ENCODE data around the gene MOB1A. TPM values are rescaled to one million over a fixed set of nuclear protein-coding genes. Genes with fewer than 3 reads are reported as not detected.

MOB1A gene
- total and polyA plus RNA-seq, 5 experiments from 2014 or later, result 111 to 160 (median 145) TPM

GRCh38 chr2:74111380-74111779 lies 67.3 kb downstream of the MOB1A start:
- peaks cover 0 to 4% (median 0%) of the 10 kb centered on the region in 4 donors for H3K4me1 Mint-ChIP-seq
- peaks cover 0 to 2% (median 0%) of the 10 kb centered on the region in 3 donors for H3K36me3 Mint-ChIP-seq
- no peaks in the 10 kb centered on the region for H3K9me3 Mint-ChIP-seq
- POLR2A ChIA-PET, result interaction anchor here (2.2 kb wide), 1 partner anchor 9 kb away, joined by 5 read pairs; no protein-coding TSS in a partner anchor
- no peak overlapping the region for H3K4me3 Mint-ChIP-seq
- ATAC-seq (no peak), DNase-seq (no peak)
- H3K27ac Mint-ChIP-seq, result peak overlapping the region in 1 of 10 donors; percentile 67
- H3K27me3 Mint-ChIP-seq, result peaks cover 1 to 12% (median 7%) of the 10 kb centered on the region in 5 donors

GRCh38 chr2:74110537-74110936 lies 68.1 kb downstream of the MOB1A start:
- H3K4me1 Mint-ChIP-seq, result peaks cover 0 to 4% (median 0%) of the 10 kb centered on the region in 4 donors
- POLR2A ChIA-PET, result interaction anchor here (2.2 kb wide), 1 partner anchor 10 kb away, joined by 5 read pairs; no protein-coding TSS in a partner anchor
- DNase-seq (no peak), ATAC-seq (no peak)
- no peaks in the 10 kb centered on the region for H3K9me3 Mint-ChIP-seq
- H3K27me3 Mint-ChIP-seq, result peaks cover 1 to 11% (median 7%) of the 10 kb centered on the region in 5 donors
- peaks cover 0 to 5% (median 0%) of the 10 kb centered on the region in 3 donors for H3K36me3 Mint-ChIP-seq
- H3K4me3 Mint-ChIP-seq, result no peak overlapping the region
- H3K27ac Mint-ChIP-seq, result peak overlapping the region in 1 of 10 donors; percentile 67

GRCh38 chr2:74109551-74109950 lies 69.1 kb downstream of the MOB1A start:
- ATAC-seq (no peak), DNase-seq (no peak)
- H3K4me1 Mint-ChIP-seq, result peaks cover 0 to 4% (median under 1%) of the 10 kb centered on the region in 4 donors
- H3K27me3 Mint-ChIP-seq, result peaks cover 0 to 5% (median 1%) of the 10 kb centered on the region in 5 donors
- H3K9me3 Mint-ChIP-seq, result no peaks in the 10 kb centered on the region
- no peak overlapping the region for H3K4me3 Mint-ChIP-seq
- POLR2A ChIA-PET, result no interaction called here
- peaks cover 0 to 10% (median 0%) of the 10 kb centered on the region in 3 donors for H3K36me3 Mint-ChIP-seq
- H3K27ac Mint-ChIP-seq, result peak overlapping the region in 4 of 10 donors; percentile 23 to 62 (median 48)

GRCh38 chr2:74107071-74107470 lies 71.6 kb downstream of the MOB1A start:
- Mint-ChIP-seq H3K27ac (no peak overlapping the region), H3K9me3 (no peaks in the 10 kb centered on the region), H3K4me1 (peaks cover 4 to 8% (median 5%) of the 10 kb centered on the region in 4 donors), H3K27me3 (no peaks in the 10 kb centered on the region), H3K36me3 (peaks cover 0 to 30% (median 4%) of the 10 kb centered on the region in 3 donors), H3K4me3 (no peak overlapping the region)
- ATAC-seq, result no peak
- POLR2A ChIA-PET, result no interaction called here
- DNase-seq, result no peak

- H3K36me3 Mint-ChIP-seq, result peaks cover 0 to 45% (median 9%) of the 10 kb centered on the region in 3 donors
- H3K9me3 Mint-ChIP-seq, result no peaks in the 10 kb centered on the region
- H3K27ac Mint-ChIP-seq, result peak overlapping the region in 1 of 10 donors; percentile 8
- ATAC-seq (no peak), DNase-seq (no peak)
- H3K4me3 Mint-ChIP-seq, result no peak overlapping the region
- POLR2A ChIA-PET, result no interaction called here
- H3K27me3 Mint-ChIP-seq, result no peaks in the 10 kb centered on the region
- peaks cover 5 to 8% (median 7%) of the 10 kb centered on the region in 4 donors for H3K4me1 Mint-ChIP-seq
These were observed 73.3 kb downstream of the MOB1A start for GRCh38 chr2:74105413-74105812.

- ATAC-seq, result peak in 1 of 2 donors; percentile 33
- DNase-seq, result peak in 2 of 10 donors; percentile 8 to 18
- POLR2A ChIA-PET, result no interaction called here
These were observed 73.8 kb downstream of the MOB1A start for GRCh38 chr2:74104839-74105238.

GRCh38 chr2:74103763-74104162 lies 74.9 kb downstream of the MOB1A start:
- H3K27ac Mint-ChIP-seq, result peak overlapping the region in 5 of 10 donors; percentile 20 to 54 (median 29)
- DNase-seq (no peak), ATAC-seq (no peak)
- no peak overlapping the region for H3K4me3 Mint-ChIP-seq
- POLR2A ChIA-PET, result interaction anchor here (0.7 kb wide), 1 partner anchor 11 kb away, joined by 6 read pairs; no protein-coding TSS in a partner anchor
- H3K9me3 Mint-ChIP-seq, result no peaks in the 10 kb centered on the region
- H3K4me1 Mint-ChIP-seq, result peaks cover 5 to 8% (median 6%) of the 10 kb centered on the region in 4 donors
- H3K27me3 Mint-ChIP-seq, result no peaks in the 10 kb centered on the region
- H3K36me3 Mint-ChIP-seq, result peaks cover 0 to 60% (median 13%) of the 10 kb centered on the region in 3 donors

More at GRCh38 chr2:74104839-74105238, 73.8 kb downstream of the MOB1A start:
- Mint-ChIP-seq H3K27me3 (no peaks in the 10 kb centered on the region), H3K27ac (peak overlapping the region in 4 of 10 donors; percentile 40 to 69 (median 53)), H3K4me1 (peaks cover 5 to 9% (median 7%) of the 10 kb centered on the region in 4 donors), H3K36me3 (peaks cover 0 to 49% (median 9%) of the 10 kb centered on the region in 3 donors), H3K4me3 (no peak overlapping the region), H3K9me3 (no peaks in the 10 kb centered on the region)

Other genes with a start within 250 kb of the MOB1A start
- 10 to 100 TPM; 30.1 to 30.5 TPM for gene TET3, start 194.0 kb downstream of the MOB1A start, total RNA-seq
- gene TET3, start 194.0 kb downstream of the MOB1A start, polyA plus RNA-seq, result 1 to 10 TPM in 1 of 3 donors, under 1 TPM in 2; 0.46 to 1.0 (median 0.61) TPM
- gene BOLA3, start 31.0 kb downstream of the MOB1A start, total RNA-seq, result 10 to 100 TPM; 13.3 to 13.5 TPM
- 10 to 100 TPM; 59.9 to 78.5 (median 68.3) TPM for gene BOLA3, start 31.0 kb downstream of the MOB1A start, polyA plus RNA-seq
- gene MTHFD2, start 19.7 kb upstream of the MOB1A start, total RNA-seq, result 10 to 100 TPM; 37.3 to 38.1 TPM
- gene MTHFD2, start 19.7 kb upstream of the MOB1A start, polyA plus RNA-seq, result 1 to 10 TPM; 4.8 to 5.9 (median 5.4) TPM
- gene SLC4A5, start 164.5 kb upstream of the MOB1A start, total RNA-seq, result 10 to 100 TPM; 12.7 to 15.1 TPM
- 1 to 10 TPM in 2 of 3 donors, under 1 TPM in 1; 0.46 to 1.5 (median 1.5) TPM for gene SLC4A5, start 164.5 kb upstream of the MOB1A start, polyA plus RNA-seq
- 100 to 1,000 TPM in 1 of 2 experiments, 10 to 100 TPM in 1; 97.5 to 108 TPM for gene DCTN1, start 201.4 kb upstream of the MOB1A start, total RNA-seq
- gene DCTN1, start 201.4 kb upstream of the MOB1A start, polyA plus RNA-seq, result 10 to 100 TPM; 55.0 to 80.1 (median 68.7) TPM
- gene C2orf81, start 242.7 kb upstream of the MOB1A start, total RNA-seq, result 1 to 10 TPM; 7.5 to 9.8 TPM
- gene C2orf81, start 242.7 kb upstream of the MOB1A start, polyA plus RNA-seq, result 1 to 10 TPM; 3.2 to 5.3 (median 3.3) TPM
- gene WDR54, start 242.9 kb upstream of the MOB1A start, total RNA-seq, result 10 to 100 TPM; 28.9 to 31.1 TPM
- 10 to 100 TPM; 43.9 to 65.1 (median 61.7) TPM for gene WDR54, start 242.9 kb upstream of the MOB1A start, polyA plus RNA-seq